HCT116 (cell line): Measurements from ENCODE around the gene CTU2.

Source experiments
- ATF3 ChIP-seq: IDR thresholded peaks from 2 replicates; pipeline ENCODE4 v1.6.1; 2012
- EZH2 ChIP-seq: fragments of 200-600 bp; sonication (generic); IDR thresholded peaks from 2 replicates; pipeline ENCODE4 v1.6.1; 2017; ENCODE audit warnings: antibody characterized with exemption, mixed run types
- EZH2phosphoT487 ChIP-seq: fragments of 200-600 bp; IDR thresholded peaks from 2 replicates; pipeline ENCODE4 v1.6.1; 2018; ENCODE audit warnings: antibody characterized with exemption, borderline replicate concordance
- POLR2AphosphoS5 ChIP-seq: IDR thresholded peaks from 2 replicates; pipeline ENCODE4 v1.6.1; 2011; ENCODE audit warnings: mild to moderate bottlenecking, low read depth, low read length, moderate library complexity

- TF ChIP-seq POLR2AphosphoS5 (no peak), ATF3 (no peak), EZH2 (no peak), EZH2phosphoT487 (no peak)
Observed at GRCh38 chr16:88677721-88678120, 28.6 kb upstream of the CTU2 start.
